CD4-positive, alpha-beta memory T cell (primary cell): ENCODE results near the gene BEAN1. TPM values are rescaled to one million over a fixed set of nuclear protein-coding genes. Genes with fewer than 3 reads are reported as not detected.

Source experiments
- CTCF ChIA-PET: fragments of 350-600 bp; sonication (Branson Sonifier 250); formaldehyde crosslinking; loops from one replicate; lab custom pipeline; 2021; ENCODE audit warnings: inconsistent platforms; ENCODE audit not compliant: partially characterized antibody; lab: Charles Lee
- POLR2A ChIA-PET: fragments of 350-600 bp; sonication (Branson Sonifier 250); formaldehyde crosslinking; loops from one replicate; lab custom pipeline; 2021; ENCODE audit not compliant: partially characterized antibody; lab: Charles Lee
- DNase-seq, 5 donors: peaks; one replicate each; pipeline versions ENCODE4 v3.0.0 to v3.0.0-alpha.2; 2020 to 2022; ENCODE audit warnings: mixed read lengths in 1 of 5
- H3K27ac ChIP-seq: one replicate; pipeline ENCODE4 v1.7.0; 2013; ENCODE audit warnings: low read depth, low read length
- H3K27me3 ChIP-seq: 2 replicates; pipeline ENCODE4 v1.7.0; 2013; ENCODE audit warnings: mild to moderate bottlenecking, low read length, moderate library complexity; ENCODE audit not compliant: insufficient read depth
- H3K36me3 ChIP-seq: 2 replicates; pipeline ENCODE4 v1.7.0; 2013; ENCODE audit warnings: mild to moderate bottlenecking, low read length, moderate library complexity; ENCODE audit not compliant: insufficient read depth
- H3K4me1 ChIP-seq: 2 replicates; pipeline ENCODE4 v1.7.0; 2013; ENCODE audit warnings: mild to moderate bottlenecking, low read length, moderate library complexity; ENCODE audit not compliant: insufficient read depth
- H3K4me3 ChIP-seq, 2 donors: one replicate each; pipeline ENCODE4 v1.7.0; 2013; ENCODE audit warnings: low read length in 2 of 2, mild to moderate bottlenecking in 1 of 2
- H3K9me3 ChIP-seq, 2 donors: one replicate each; pipeline ENCODE4 v1.7.0; 2013; ENCODE audit warnings: low read length in 2 of 2, control low read depth in 1 of 2; ENCODE audit not compliant: control insufficient read depth in 1 of 2
- H3K27ac Mint-ChIP-seq, 7 donors: one replicate each; pipeline ENCODE4 v1.8.0; 2020 to 2021; ENCODE audit warnings: mixed read lengths in 7 of 7, mild to moderate bottlenecking in 6 of 7, inconsistent platforms in 3 of 7, moderate library complexity in 3 of 7
- H3K27me3 Mint-ChIP-seq, 2 donors: one replicate each; pipeline ENCODE4 v1.8.0; 2020 to 2021; ENCODE audit warnings: mixed read lengths in 2 of 2
- H3K36me3 Mint-ChIP-seq, 2 donors: one replicate each; pipeline ENCODE4 v1.8.0; 2020 to 2021; ENCODE audit warnings: mixed read lengths in 2 of 2, inconsistent platforms in 1 of 2, mild to moderate bottlenecking in 1 of 2
- H3K4me1 Mint-ChIP-seq, 4 donors: one replicate each; pipeline ENCODE4 v1.8.0; 2020 to 2021; ENCODE audit warnings: mixed read lengths in 4 of 4, mild to moderate bottlenecking in 1 of 4
- H3K4me3 Mint-ChIP-seq, 8 donors: one replicate each; pipeline ENCODE4 v1.8.0; 2020 to 2021; ENCODE audit warnings: mixed read lengths in 8 of 8, mild to moderate bottlenecking in 7 of 8, moderate library complexity in 6 of 8, inconsistent platforms in 3 of 8
- H3K9me3 Mint-ChIP-seq, 8 donors: one replicate each; pipeline ENCODE4 v1.8.0; 2020 to 2021; ENCODE audit warnings: mixed read lengths in 8 of 8, mild to moderate bottlenecking in 5 of 8, inconsistent platforms in 3 of 8, moderate library complexity in 1 of 8
- intact Hi-C: fragments of 100-400 bp; cut with micrococcal nuclease; formaldehyde crosslinking; loops from one replicate; pipeline ENCODE4 v1.15.1; 2023
- polyA plus RNA-seq, 2 donors: library from polyadenylated mRNA; unstranded; fragments of 300-500 nt; fragmentation: Illumina TruSeq; gene quantifications; one replicate each; pipeline ENCODE4 v1.2.3, GENCODE V29; 2021
- total RNA-seq, 2 experiments: library from RNA; stranded (reverse); gene quantifications; one replicate each; pipeline ENCODE4 v1.2.3, GENCODE V29; 2021

Gene BEAN1
- total and polyA plus RNA-seq, 4 experiments from 2014 or later, result 0.23 TPM; not detected in 3

GRCh38 chr16:66437391-66437945 lies 10.4 kb downstream of the BEAN1 start:
- H3K9me3 ChIP-seq, result no peaks in the 10 kb centered on the region
- DNase-seq, result no peak
- Mint-ChIP-seq H3K4me1 (no peaks in the 10 kb centered on the region), H3K27ac (no peak overlapping the region), H3K9me3 (no peaks in the 10 kb centered on the region), H3K36me3 (no peaks in the 10 kb centered on the region), H3K27me3 (peaks cover 7 to 28% of the 10 kb centered on the region in 2 donors), H3K4me3 (no peak overlapping the region)
- CTCF ChIA-PET, result no interaction called here
- H3K27me3 ChIP-seq, result peaks cover under 1% of the 10 kb centered on the region
- H3K4me3 ChIP-seq, result no peak overlapping the region
- intact Hi-C loops, result no loop called here
- H3K4me1 ChIP-seq, result no peaks in the 10 kb centered on the region
- H3K27ac ChIP-seq, result no peak overlapping the region
- H3K36me3 ChIP-seq, result no peaks in the 10 kb centered on the region
- POLR2A ChIA-PET, result no interaction called here

GRCh38 chr16:66438536-66438935 lies 11.4 kb downstream of the BEAN1 start:
- H3K4me3 ChIP-seq, result no peak overlapping the region
- H3K9me3 ChIP-seq, result no peaks in the 10 kb centered on the region
- H3K27me3 Mint-ChIP-seq, result peaks cover 3 to 21% of the 10 kb centered on the region in 2 donors
- no peak for DNase-seq
- intact Hi-C loops, result no loop called here
- ChIA-PET POLR2A (no interaction called here), CTCF (no interaction called here)
- no peaks in the 10 kb centered on the region for H3K4me1 Mint-ChIP-seq
- H3K36me3 ChIP-seq, result no peaks in the 10 kb centered on the region
- no peaks in the 10 kb centered on the region for H3K36me3 Mint-ChIP-seq
- H3K27ac ChIP-seq, result no peak overlapping the region
- H3K4me1 ChIP-seq, result no peaks in the 10 kb centered on the region
- no peaks in the 10 kb centered on the region for H3K27me3 ChIP-seq
- no peak overlapping the region for H3K4me3 Mint-ChIP-seq
- H3K27ac Mint-ChIP-seq, result no peak overlapping the region
- H3K9me3 Mint-ChIP-seq, result no peaks in the 10 kb centered on the region

- Histone ChIP-seq H3K9me3 (no peaks in the 10 kb centered on the region), H3K4me1 (no peaks in the 10 kb centered on the region), H3K27me3 (no peaks in the 10 kb centered on the region), H3K36me3 (no peaks in the 10 kb centered on the region), H3K27ac (no peak overlapping the region), H3K4me3 (no peak overlapping the region)
- no peaks in the 10 kb centered on the region for H3K9me3 Mint-ChIP-seq
- peaks cover 8 to 22% of the 10 kb centered on the region in 2 donors for H3K27me3 Mint-ChIP-seq
- POLR2A ChIA-PET, result no interaction called here
- no peaks in the 10 kb centered on the region for H3K4me1 Mint-ChIP-seq
- H3K27ac Mint-ChIP-seq, result no peak overlapping the region
- H3K4me3 Mint-ChIP-seq, result no peak overlapping the region
- CTCF ChIA-PET, result no interaction called here
- H3K36me3 Mint-ChIP-seq, result no peaks in the 10 kb centered on the region
- no peak for DNase-seq
- intact Hi-C loops, result no loop called here
Observed at GRCh38 chr16:66439051-66439730, 12.1 kb downstream of the BEAN1 start.

GRCh38 chr16:66440271-66440802 lies 13.2 kb downstream of the BEAN1 start:
- POLR2A ChIA-PET, result no interaction called here
- H3K27me3 Mint-ChIP-seq, result peaks cover 8 to 17% of the 10 kb centered on the region in 2 donors
- CTCF ChIA-PET, result interaction anchor here (0.7 kb wide), 1 partner anchor 227 kb away, joined by 3 read pairs; no protein-coding TSS in a partner anchor

GRCh38 chr16:66440970-66441369 lies 13.9 kb downstream of the BEAN1 start:
- H3K27me3 Mint-ChIP-seq, result peaks cover 8 to 20% of the 10 kb centered on the region in 2 donors
- H3K27me3 ChIP-seq, result no peaks in the 10 kb centered on the region
- no peak for DNase-seq
- no peaks in the 10 kb centered on the region for H3K36me3 ChIP-seq
- H3K4me1 Mint-ChIP-seq, result no peaks in the 10 kb centered on the region
- no peaks in the 10 kb centered on the region for H3K4me1 ChIP-seq
- ChIA-PET POLR2A (no interaction called here), CTCF (no interaction called here)
- no peaks in the 10 kb centered on the region for H3K9me3 ChIP-seq
- H3K27ac ChIP-seq, result no peak overlapping the region
- intact Hi-C loops, result no loop called here
- H3K9me3 Mint-ChIP-seq, result no peaks in the 10 kb centered on the region
- no peak overlapping the region for H3K27ac Mint-ChIP-seq
- no peak overlapping the region for H3K4me3 ChIP-seq
- no peak overlapping the region for H3K4me3 Mint-ChIP-seq
- H3K36me3 Mint-ChIP-seq, result no peaks in the 10 kb centered on the region

More at GRCh38 chr16:66440271-66440802, 13.2 kb downstream of the BEAN1 start:
- no peak overlapping the region for H3K27ac Mint-ChIP-seq
- no peaks in the 10 kb centered on the region for H3K36me3 Mint-ChIP-seq
- no peak overlapping the region for H3K27ac ChIP-seq
- H3K27me3 ChIP-seq, result no peaks in the 10 kb centered on the region
- no peaks in the 10 kb centered on the region for H3K4me1 ChIP-seq
- no peaks in the 10 kb centered on the region for H3K9me3 Mint-ChIP-seq
- intact Hi-C loops, result no loop called here
- no peak for DNase-seq
- H3K4me3 ChIP-seq, result no peak overlapping the region
- H3K9me3 ChIP-seq, result no peaks in the 10 kb centered on the region
- H3K36me3 ChIP-seq, result no peaks in the 10 kb centered on the region
- no peaks in the 10 kb centered on the region for H3K4me1 Mint-ChIP-seq
- H3K4me3 Mint-ChIP-seq, result no peak overlapping the region

- Histone ChIP-seq H3K9me3 (no peaks in the 10 kb centered on the region), H3K27ac (no peak overlapping the region), H3K27me3 (no peaks in the 10 kb centered on the region), H3K4me1 (no peaks in the 10 kb centered on the region), H3K36me3 (no peaks in the 10 kb centered on the region), H3K4me3 (no peak overlapping the region)
- H3K27ac Mint-ChIP-seq, result no peak overlapping the region
- H3K4me3 Mint-ChIP-seq, result no peak overlapping the region
- H3K4me1 Mint-ChIP-seq, result no peaks in the 10 kb centered on the region
- H3K9me3 Mint-ChIP-seq, result no peaks in the 10 kb centered on the region
- no peak for DNase-seq
- ChIA-PET CTCF (no interaction called here), POLR2A (no interaction called here)
- H3K27me3 Mint-ChIP-seq, result peaks cover 8 to 20% of the 10 kb centered on the region in 2 donors
- intact Hi-C loops, result no loop called here
- H3K36me3 Mint-ChIP-seq, result no peaks in the 10 kb centered on the region
Observed at GRCh38 chr16:66441586-66442375, 14.7 kb downstream of the BEAN1 start.
